Measurements from ENCODE around the gene PDE8A. TPM values are rescaled to one million over a fixed set of nuclear protein-coding genes. Genes with fewer than 3 reads are reported as not detected.

PDE8A gene
- total RNA-seq, 4 donors from 2014 or later: 69.0 to 109 (median 89.5) TPM

- DNase-seq: no peak
- TF ChIP-seq CTCF (IDR thresholded peaks at IDR 0.05) (no peak), POLR2A (IDR thresholded peaks at IDR 0.05) (no peak)
- Histone ChIP-seq H3K36me3 (no peaks in the 10 kb centered on the region), H3K9me3 (no peaks in the 10 kb centered on the region), H3K4me3 (no peak overlapping the region), H3K27ac (no peak overlapping the region), H3K4me1 (peaks cover 3 to 53% (median 18%) of the 10 kb centered on the region in 4 donors), H3K27me3 (no peaks in the 10 kb centered on the region)
Observed at GRCh38 chr15:85006655-85007054, 25.0 kb downstream of the PDE8A start.

GRCh38 chr15:85007137-85007536 lies 25.5 kb downstream of the PDE8A start:
- H3K27me3 ChIP-seq: no peaks in the 10 kb centered on the region
- no peaks in the 10 kb centered on the region for H3K36me3 ChIP-seq
- DNase-seq: no peak
- H3K4me1 ChIP-seq: peaks cover 3 to 53% (median 18%) of the 10 kb centered on the region in 4 donors
- H3K4me3 ChIP-seq: no peak overlapping the region
- TF ChIP-seq POLR2A (IDR thresholded peaks at IDR 0.05) (no peak), CTCF (IDR thresholded peaks at IDR 0.05) (no peak)
- no peaks in the 10 kb centered on the region for H3K9me3 ChIP-seq
- H3K27ac ChIP-seq: no peak overlapping the region

GRCh38 chr15:85007741-85008397 lies 26.2 kb downstream of the PDE8A start:
- peak overlapping the region in 2 of 4 donors; percentile 43 to 70 for H3K27ac ChIP-seq
- H3K4me1 ChIP-seq: peaks cover 0 to 53% (median 18%) of the 10 kb centered on the region in 4 donors
- H3K27me3 ChIP-seq: no peaks in the 10 kb centered on the region
- no peak overlapping the region for H3K4me3 ChIP-seq
- TF ChIP-seq CTCF (IDR thresholded peaks at IDR 0.05) (no peak), POLR2A (IDR thresholded peaks at IDR 0.05) (no peak)
- DNase-seq: no peak
- no peaks in the 10 kb centered on the region for H3K9me3 ChIP-seq
- no peaks in the 10 kb centered on the region for H3K36me3 ChIP-seq

GRCh38 chr15:85008474-85009260 lies 27.0 kb downstream of the PDE8A start:
- no peaks in the 10 kb centered on the region for H3K27me3 ChIP-seq
- DNase-seq: no peak
- H3K36me3 ChIP-seq: no peaks in the 10 kb centered on the region
- H3K4me1 ChIP-seq: peaks cover 0 to 53% (median 18%) of the 10 kb centered on the region in 4 donors
- TF ChIP-seq POLR2A (IDR thresholded peaks at IDR 0.05): no peak
- no peaks in the 10 kb centered on the region for H3K9me3 ChIP-seq
- no peak overlapping the region for H3K4me3 ChIP-seq
- peak overlapping the region in 3 of 4 donors; percentile 25 to 70 (median 67) for H3K27ac ChIP-seq

GRCh38 chr15:85009435-85009834 lies 27.8 kb downstream of the PDE8A start:
- Histone ChIP-seq H3K27ac (peak overlapping the region in 2 of 4 donors; percentile 67 to 70), H3K36me3 (no peaks in the 10 kb centered on the region), H3K4me1 (peaks cover 0 to 53% (median 18%) of the 10 kb centered on the region in 4 donors), H3K4me3 (no peak overlapping the region), H3K9me3 (no peaks in the 10 kb centered on the region), H3K27me3 (no peaks in the 10 kb centered on the region)
- DNase-seq: no peak
- TF ChIP-seq CTCF (IDR thresholded peaks at IDR 0.05) (no peak), POLR2A (IDR thresholded peaks at IDR 0.05) (no peak)

GRCh38 chr15:85010071-85010385 lies 28.4 kb downstream of the PDE8A start:
- Histone ChIP-seq H3K27ac (peak overlapping the region in 3 of 4 donors; percentile 20 to 70 (median 67)), H3K4me3 (no peak overlapping the region), H3K36me3 (no peaks in the 10 kb centered on the region), H3K4me1 (peaks cover 0 to 53% (median 18%) of the 10 kb centered on the region in 4 donors), H3K27me3 (no peaks in the 10 kb centered on the region), H3K9me3 (no peaks in the 10 kb centered on the region)
- TF ChIP-seq CTCF (IDR thresholded peaks at IDR 0.05) (no peak), POLR2A (IDR thresholded peaks at IDR 0.05) (no peak)
- no peak for DNase-seq
